Activated CD8-positive, alpha-beta memory T cell treated with anti-CD3 and anti-CD28 coated beads, Interleukin-2, amount 50 U/mL, for 4 hours (primary cell): ENCODE results near the gene SLC25A11.

Experiments
- DNase-seq: peaks from one replicate; pipeline ENCODE4 v3.0.0-alpha.2; 2020

The SLC25A11 gene

DNA sequence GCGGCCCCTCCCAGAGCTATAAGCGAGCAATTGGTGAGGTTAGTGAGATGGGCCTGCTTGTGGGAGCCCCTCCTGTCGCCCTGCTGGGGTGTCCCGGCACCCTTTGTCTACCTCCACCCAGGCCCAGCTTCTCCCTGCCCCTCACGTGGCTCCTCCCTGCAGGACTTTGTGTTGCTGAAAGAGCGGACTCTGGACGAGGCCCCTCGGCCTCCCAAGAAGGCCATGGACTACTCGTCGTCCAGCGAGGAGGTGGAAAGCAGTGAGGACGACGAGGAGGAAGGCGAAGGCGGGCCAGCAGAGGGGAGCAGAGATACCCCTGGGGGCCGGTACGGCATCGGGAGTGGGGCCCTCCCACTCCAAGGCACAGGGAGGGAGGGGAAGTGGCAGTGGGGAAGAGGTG lies 46.6 kb downstream of the SLC25A11 start:
- DNase-seq: no peak

DNA sequence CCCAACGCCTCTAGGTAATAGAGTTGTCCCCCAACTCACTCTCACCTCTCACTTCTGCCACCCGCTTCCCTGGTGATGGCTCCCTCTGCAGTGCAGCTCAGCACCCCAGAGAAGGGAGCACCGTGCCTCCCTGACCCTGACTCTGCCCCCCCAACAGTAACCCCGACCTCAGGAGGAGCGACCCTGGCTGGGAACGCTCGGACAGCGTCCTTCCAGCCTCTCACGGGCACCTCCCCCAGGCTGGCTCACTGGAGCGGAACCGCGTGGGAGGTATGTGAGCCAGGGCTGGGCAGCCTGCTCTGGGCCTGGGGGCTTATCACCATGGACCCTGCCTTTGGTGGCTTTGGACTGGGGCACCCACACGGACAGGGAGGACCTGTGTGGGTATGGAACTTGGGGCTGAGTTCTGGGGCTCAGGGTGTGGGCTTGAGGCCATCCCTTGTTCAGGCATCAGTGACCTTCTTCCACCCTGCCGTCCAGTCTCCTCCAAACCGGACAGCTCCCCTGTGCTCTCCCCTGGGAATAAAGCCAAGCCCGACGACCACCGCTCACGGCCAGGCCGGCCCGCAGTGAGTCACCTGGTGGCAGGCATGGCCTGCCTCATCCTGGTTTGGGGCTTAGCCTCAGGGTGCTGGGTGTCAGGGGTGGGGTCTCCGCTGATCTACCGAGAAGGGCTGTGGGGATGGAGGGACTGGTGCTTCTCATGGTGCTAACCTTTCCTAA lies 47.2 kb downstream of the SLC25A11 start:
- DNase-seq: no peak

DNA sequence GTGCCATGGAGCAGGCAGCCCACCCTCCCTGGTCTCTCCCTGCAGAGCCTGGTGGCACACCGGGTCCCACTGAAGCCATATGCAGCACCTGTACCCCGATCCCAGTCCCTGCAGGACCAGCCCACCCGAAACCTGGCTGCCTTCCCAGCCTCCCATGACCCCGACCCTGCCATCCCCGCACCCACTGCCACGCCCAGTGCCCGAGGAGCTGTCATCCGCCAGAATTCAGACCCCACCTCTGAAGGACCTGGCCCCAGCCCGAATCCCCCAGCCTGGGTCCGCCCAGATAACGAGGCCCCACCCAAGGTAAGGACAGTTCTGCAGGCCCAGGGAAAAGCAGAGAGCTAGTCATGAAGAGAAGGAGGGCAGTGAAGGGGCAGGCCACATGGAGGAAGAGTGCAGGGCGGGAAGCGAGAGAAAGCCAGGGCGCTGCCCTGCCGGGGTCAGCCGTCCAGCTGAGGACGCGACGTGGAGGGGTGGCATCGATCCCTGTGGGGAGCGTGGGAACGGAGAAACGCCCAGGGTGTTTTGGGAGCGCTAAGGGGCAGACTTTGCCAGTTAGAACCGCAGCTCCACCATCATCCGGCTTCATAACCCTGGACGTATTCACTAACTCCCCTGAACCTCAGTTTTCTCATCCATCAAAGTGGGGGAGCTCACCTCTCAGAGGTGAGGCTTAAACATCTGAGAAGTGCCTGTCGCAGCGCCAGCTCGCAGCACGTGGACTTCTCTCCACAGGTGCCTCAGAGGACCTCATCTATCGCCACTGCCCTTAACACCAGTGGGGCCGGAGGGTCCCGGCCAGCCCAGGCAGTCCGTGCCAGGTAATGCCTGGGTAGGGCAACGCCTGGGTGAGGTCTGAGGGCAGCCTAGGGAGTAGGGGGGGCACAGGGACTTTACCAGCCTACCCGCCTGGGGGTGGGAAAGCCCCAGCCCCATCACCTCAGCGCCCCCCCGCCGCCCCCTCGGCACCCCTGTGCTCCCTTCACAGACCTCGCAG lies 48.1 kb downstream of the SLC25A11 start:
- DNase-seq: no peak

DNA sequence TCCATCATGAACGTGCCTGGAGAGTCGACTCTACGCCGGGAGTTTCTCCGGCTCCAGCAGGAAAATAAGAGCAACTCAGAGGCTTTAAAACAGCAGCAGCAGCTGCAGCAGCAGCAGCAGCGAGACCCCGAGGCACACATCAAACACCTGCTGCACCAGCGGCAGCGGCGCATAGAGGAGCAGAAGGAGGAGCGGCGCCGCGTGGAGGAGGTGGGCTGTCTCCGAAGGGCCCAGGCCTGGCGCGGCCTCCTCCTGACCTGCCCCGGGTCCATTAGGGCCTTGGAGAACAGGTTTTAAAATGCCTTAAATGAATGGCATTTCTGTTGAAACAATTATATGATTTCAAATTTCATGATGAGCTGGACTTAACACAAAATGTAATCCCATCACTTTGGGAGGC lies 52.3 kb downstream of the SLC25A11 start:
- no peak for DNase-seq
